ENCODE results near the gene INPP4B.

The INPP4B gene

DNA sequence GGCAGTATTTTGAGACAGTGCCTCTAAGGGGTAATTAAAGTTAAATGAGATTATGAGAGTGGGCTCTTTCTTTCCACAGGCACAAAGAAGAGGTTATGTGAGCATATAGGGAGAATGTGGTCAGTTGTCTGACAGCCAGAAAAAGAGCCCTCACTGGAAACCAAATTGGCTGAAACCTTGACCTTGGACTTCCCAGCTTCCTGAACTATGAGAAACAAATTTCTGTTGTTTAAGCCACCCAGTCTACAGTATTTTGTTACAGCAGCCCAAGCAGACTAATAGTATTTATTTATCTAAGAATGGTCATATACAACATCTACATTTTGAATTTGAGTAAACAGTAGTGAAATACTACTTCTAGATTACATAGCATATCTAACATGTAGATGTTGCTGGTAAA lies 736.0 kb downstream of the INPP4B start:
- Histone ChIP-seq H3K4me3 (ENCODE audit: low read depth in 1 of 2, low read length in 2 of 2) (no peak overlapping the region), H3K9ac (ENCODE audit: low read length) (no peak overlapping the region), H3K36me3 (ENCODE audit: insufficient read depth, low read length) (no peaks in the 10 kb centered on the region), H3K9me3 (ENCODE audit: low read length) (no peaks in the 10 kb centered on the region), H3K27ac (ENCODE audit: low read depth, low read length) (no peak overlapping the region), H3K4me1 (ENCODE audit: insufficient read depth, low read length) (no peaks in the 10 kb centered on the region), H3K27me3 (ENCODE audit: control insufficient read depth in 1 of 2, insufficient read depth in 2 of 2, low read length in 2 of 2) (no peaks in the 10 kb centered on the region)

GRCh38 chr4:142104041-142104440 lies 742.1 kb downstream of the INPP4B start:
- no peaks in the 10 kb centered on the region for H3K4me1 ChIP-seq (ENCODE audit: insufficient read depth, low read length)

GRCh38 chr4:142101401-142101800 lies 744.7 kb downstream of the INPP4B start:
- Histone ChIP-seq H3K9me3 (ENCODE audit: low read length) (no peaks in the 10 kb centered on the region), H3K27me3 (ENCODE audit: control insufficient read depth in 1 of 2, insufficient read depth in 2 of 2, low read length in 2 of 2) (no peaks in the 10 kb centered on the region), H3K9ac (ENCODE audit: low read length) (no peak overlapping the region), H3K4me1 (ENCODE audit: insufficient read depth, low read length) (no peaks in the 10 kb centered on the region), H3K36me3 (ENCODE audit: insufficient read depth, low read length) (no peaks in the 10 kb centered on the region), H3K27ac (ENCODE audit: low read depth, low read length) (no peak overlapping the region), H3K4me3 (ENCODE audit: low read depth in 1 of 2, low read length in 2 of 2) (no peak overlapping the region)

More at GRCh38 chr4:142104041-142104440, 742.1 kb downstream of the INPP4B start:
- H3K36me3 ChIP-seq (ENCODE audit: insufficient read depth, low read length): no peaks in the 10 kb centered on the region
- H3K9me3 ChIP-seq (ENCODE audit: low read length): no peaks in the 10 kb centered on the region
- H3K9ac ChIP-seq (ENCODE audit: low read length): no peak overlapping the region
- H3K27ac ChIP-seq (ENCODE audit: low read depth, low read length): no peak overlapping the region
- no peaks in the 10 kb centered on the region for H3K27me3 ChIP-seq (ENCODE audit: control insufficient read depth in 1 of 2, insufficient read depth in 2 of 2, low read length in 2 of 2)
- no peak overlapping the region for H3K4me3 ChIP-seq (ENCODE audit: low read depth in 1 of 2, low read length in 2 of 2)

- no peaks in the 10 kb centered on the region for H3K9me3 ChIP-seq (ENCODE audit: low read length)
- no peak overlapping the region for H3K9ac ChIP-seq (ENCODE audit: low read length)
- H3K27me3 ChIP-seq (ENCODE audit: control insufficient read depth in 1 of 2, insufficient read depth in 2 of 2, low read length in 2 of 2): no peaks in the 10 kb centered on the region
- peaks cover under 1% of the 10 kb centered on the region for H3K4me1 ChIP-seq (ENCODE audit: insufficient read depth, low read length)
- H3K4me3 ChIP-seq (ENCODE audit: low read depth in 1 of 2, low read length in 2 of 2): no peak overlapping the region
- no peak overlapping the region for H3K27ac ChIP-seq (ENCODE audit: low read depth, low read length)
- no peaks in the 10 kb centered on the region for H3K36me3 ChIP-seq (ENCODE audit: insufficient read depth, low read length)
These were observed 745.2 kb downstream of the INPP4B start for GRCh38 chr4:142100941-142101340.

GRCh38 chr4:142098900-142099545 lies 747.1 kb downstream of the INPP4B start:
- Histone ChIP-seq H3K9me3 (ENCODE audit: low read length) (no peaks in the 10 kb centered on the region), H3K27me3 (ENCODE audit: control insufficient read depth in 1 of 2, insufficient read depth in 2 of 2, low read length in 2 of 2) (no peaks in the 10 kb centered on the region), H3K4me3 (ENCODE audit: low read depth in 1 of 2, low read length in 2 of 2) (no peak overlapping the region), H3K27ac (ENCODE audit: low read depth, low read length) (no peak overlapping the region), H3K36me3 (ENCODE audit: insufficient read depth, low read length) (no peaks in the 10 kb centered on the region), H3K4me1 (ENCODE audit: insufficient read depth, low read length) (peaks cover 6% of the 10 kb centered on the region), H3K9ac (ENCODE audit: low read length) (no peak overlapping the region)

DNA sequence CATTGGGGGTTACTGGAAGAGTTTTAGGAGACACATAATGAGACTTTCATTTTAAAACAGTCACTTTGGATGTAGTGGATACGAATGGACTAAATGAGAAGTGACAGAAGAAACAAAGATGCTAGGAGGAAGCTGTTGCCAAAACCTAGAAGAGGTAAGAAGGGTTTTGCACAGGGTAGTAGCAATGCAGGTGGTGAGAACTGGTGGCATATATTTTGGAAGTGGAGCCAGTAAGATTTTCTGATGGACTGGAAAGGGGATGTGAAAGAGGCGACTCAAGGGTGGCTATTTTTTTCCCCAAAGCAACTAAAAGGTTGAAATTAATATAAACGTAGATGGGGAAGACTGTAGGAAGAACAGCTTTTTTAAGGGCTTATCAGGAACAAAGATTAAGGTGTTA lies 747.7 kb downstream of the INPP4B start:
- no peak overlapping the region for H3K27ac ChIP-seq (ENCODE audit: low read depth, low read length)
- H3K9ac ChIP-seq (ENCODE audit: low read length): no peak overlapping the region
- H3K4me3 ChIP-seq (ENCODE audit: low read depth in 1 of 2, low read length in 2 of 2): no peak overlapping the region
- no peaks in the 10 kb centered on the region for H3K36me3 ChIP-seq (ENCODE audit: insufficient read depth, low read length)
- H3K9me3 ChIP-seq (ENCODE audit: low read length): no peaks in the 10 kb centered on the region
- peaks cover 6% of the 10 kb centered on the region for H3K4me1 ChIP-seq (ENCODE audit: insufficient read depth, low read length)
- H3K27me3 ChIP-seq (ENCODE audit: control insufficient read depth in 1 of 2, insufficient read depth in 2 of 2, low read length in 2 of 2): no peaks in the 10 kb centered on the region

GRCh38 chr4:142097015-142097414 lies 749.1 kb downstream of the INPP4B start:
- no peaks in the 10 kb centered on the region for H3K9me3 ChIP-seq (ENCODE audit: low read length)
- no peak overlapping the region for H3K4me3 ChIP-seq (ENCODE audit: low read depth in 1 of 2, low read length in 2 of 2)
- peaks cover 11% of the 10 kb centered on the region for H3K4me1 ChIP-seq (ENCODE audit: insufficient read depth, low read length)
- H3K9ac ChIP-seq (ENCODE audit: low read length): no peak overlapping the region
- H3K36me3 ChIP-seq (ENCODE audit: insufficient read depth, low read length): no peaks in the 10 kb centered on the region
- H3K27me3 ChIP-seq (ENCODE audit: control insufficient read depth in 1 of 2, insufficient read depth in 2 of 2, low read length in 2 of 2): no peaks in the 10 kb centered on the region
- H3K27ac ChIP-seq (ENCODE audit: low read depth, low read length): no peak overlapping the region

- H3K4me1 ChIP-seq (ENCODE audit: insufficient read depth, low read length): peaks cover 11% of the 10 kb centered on the region
- H3K4me3 ChIP-seq (ENCODE audit: low read depth in 1 of 2, low read length in 2 of 2): no peak overlapping the region
- no peaks in the 10 kb centered on the region for H3K36me3 ChIP-seq (ENCODE audit: insufficient read depth, low read length)
- H3K27me3 ChIP-seq (ENCODE audit: control insufficient read depth in 1 of 2, insufficient read depth in 2 of 2, low read length in 2 of 2): no peaks in the 10 kb centered on the region
- H3K27ac ChIP-seq (ENCODE audit: low read depth, low read length): no peak overlapping the region
- H3K9ac ChIP-seq (ENCODE audit: low read length): no peak overlapping the region
- no peaks in the 10 kb centered on the region for H3K9me3 ChIP-seq (ENCODE audit: low read length)
These were observed 750.1 kb downstream of the INPP4B start for GRCh38 chr4:142095886-142096605.

DNA sequence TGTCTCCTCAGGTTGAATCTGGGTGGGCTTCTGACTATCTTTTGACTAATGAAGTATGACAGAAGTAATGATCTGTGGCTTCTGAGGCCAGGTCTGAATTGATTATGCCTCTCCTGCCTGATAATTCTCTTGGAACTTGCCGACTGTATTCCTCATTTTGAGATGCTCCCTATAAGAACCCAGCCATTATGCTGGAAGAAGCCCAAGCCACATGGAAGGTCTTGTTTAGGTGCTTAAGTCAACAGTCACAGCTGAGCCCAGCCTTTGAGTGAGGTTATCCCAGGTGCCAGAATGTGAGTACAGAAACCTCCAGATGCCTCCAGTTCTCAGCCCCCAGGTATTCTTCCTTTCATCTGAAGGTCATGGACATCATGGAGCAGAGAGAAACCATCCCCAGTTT lies 753.2 kb downstream of the INPP4B start:
- Histone ChIP-seq H3K27me3 (ENCODE audit: control insufficient read depth in 1 of 2, insufficient read depth in 2 of 2, low read length in 2 of 2) (no peaks in the 10 kb centered on the region), H3K9ac (ENCODE audit: low read length) (no peak overlapping the region), H3K36me3 (ENCODE audit: insufficient read depth, low read length) (no peaks in the 10 kb centered on the region), H3K4me3 (ENCODE audit: low read depth in 1 of 2, low read length in 2 of 2) (no peak overlapping the region), H3K9me3 (ENCODE audit: low read length) (no peaks in the 10 kb centered on the region), H3K27ac (ENCODE audit: low read depth, low read length) (no peak overlapping the region), H3K4me1 (ENCODE audit: insufficient read depth, low read length) (peaks cover 19% of the 10 kb centered on the region)

DNA sequence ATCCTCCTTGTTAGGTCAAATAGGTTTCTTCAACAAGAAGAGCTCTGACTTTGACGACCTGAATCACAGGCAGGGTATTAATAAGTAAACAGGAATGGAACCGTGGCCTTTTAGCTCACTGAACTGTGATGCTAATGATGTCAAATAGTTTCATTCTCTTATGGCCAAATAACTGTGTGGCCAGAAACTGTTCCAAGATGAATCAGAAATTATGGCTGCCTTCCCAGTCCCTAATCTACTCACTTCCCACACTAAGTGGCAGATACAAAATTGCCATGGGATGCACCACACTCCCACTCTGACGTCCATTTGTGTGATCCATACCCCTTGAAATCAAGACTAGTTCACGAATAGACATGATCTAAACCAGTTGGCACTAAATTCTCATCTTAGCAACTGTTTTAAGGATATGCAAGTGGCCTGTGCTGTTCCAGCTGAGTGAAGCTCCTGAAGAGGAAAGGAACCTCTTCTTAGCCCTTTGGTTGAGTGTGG lies 754.4 kb downstream of the INPP4B start:
- Histone ChIP-seq H3K27me3 (ENCODE audit: control insufficient read depth in 1 of 2, insufficient read depth in 2 of 2, low read length in 2 of 2) (no peaks in the 10 kb centered on the region), H3K4me1 (ENCODE audit: insufficient read depth, low read length) (peaks cover 19% of the 10 kb centered on the region), H3K27ac (ENCODE audit: low read depth, low read length) (no peak overlapping the region), H3K36me3 (ENCODE audit: insufficient read depth, low read length) (no peaks in the 10 kb centered on the region), H3K9ac (ENCODE audit: low read length) (no peak overlapping the region), H3K4me3 (ENCODE audit: low read depth in 1 of 2, low read length in 2 of 2) (no peak overlapping the region), H3K9me3 (ENCODE audit: low read length) (no peaks in the 10 kb centered on the region)

GRCh38 chr4:142091085-142091513 lies 755.0 kb downstream of the INPP4B start:
- H3K9me3 ChIP-seq (ENCODE audit: low read length): no peaks in the 10 kb centered on the region
- H3K36me3 ChIP-seq (ENCODE audit: insufficient read depth, low read length): no peaks in the 10 kb centered on the region
- no peak overlapping the region for H3K27ac ChIP-seq (ENCODE audit: low read depth, low read length)
- H3K4me1 ChIP-seq (ENCODE audit: insufficient read depth, low read length): peaks cover 19% of the 10 kb centered on the region
- no peaks in the 10 kb centered on the region for H3K27me3 ChIP-seq (ENCODE audit: control insufficient read depth in 1 of 2, insufficient read depth in 2 of 2, low read length in 2 of 2)
- no peak overlapping the region for H3K9ac ChIP-seq (ENCODE audit: low read length)
- H3K4me3 ChIP-seq (ENCODE audit: low read depth in 1 of 2, low read length in 2 of 2): no peak overlapping the region

- Histone ChIP-seq H3K9ac (ENCODE audit: low read length) (no peak overlapping the region), H3K27me3 (ENCODE audit: control insufficient read depth in 1 of 2, insufficient read depth in 2 of 2, low read length in 2 of 2) (no peaks in the 10 kb centered on the region), H3K4me3 (ENCODE audit: low read depth in 1 of 2, low read length in 2 of 2) (no peak overlapping the region), H3K9me3 (ENCODE audit: low read length) (no peaks in the 10 kb centered on the region), H3K27ac (ENCODE audit: low read depth, low read length) (no peak overlapping the region), H3K36me3 (ENCODE audit: insufficient read depth, low read length) (peaks cover 3% of the 10 kb centered on the region), H3K4me1 (ENCODE audit: insufficient read depth, low read length) (peaks cover 13% of the 10 kb centered on the region)
These were observed 757.2 kb downstream of the INPP4B start for GRCh38 chr4:142088906-142089305.
